K562 (cell line): ENCODE measurements around the gene DYSF.

Source experiments
- FOXA1 ChIP-seq: fragments of 450-650 bp; IDR thresholded peaks from 2 replicates; pipeline ENCODE4 v1.6.1; 2016; ENCODE audit warnings: mild to moderate bottlenecking, borderline replicate concordance
- JUNB ChIP-seq: fragments of 450-650 bp; formaldehyde crosslinking; conservative IDR thresholded peaks from 2 replicates; pipeline ENCODE4 v1.4.0; 2020; ENCODE audit warnings: mild to moderate bottlenecking
- LCOR ChIP-seq: sonication (generic); formaldehyde crosslinking; IDR thresholded peaks from 2 replicates; pipeline ENCODE4 v1.8.0; 2022; ENCODE audit warnings: mild to moderate bottlenecking, missing genetic modification reagents
- MAZ ChIP-seq, 2 experiments: fragments of 450-650 bp in 1 of 2; sonication (generic) in 1 of 2; formaldehyde crosslinking; IDR thresholded peaks in 1 of 2; conservative IDR thresholded peaks in 1 of 2; 2 replicates each; pipeline versions ENCODE4 v1.4.0 to v1.5.0; 2020; ENCODE audit warnings: mild to moderate bottlenecking in 1 of 2, missing genetic modification reagents in 1 of 2
- TCF7L2 ChIP-seq: fragments of 150-350 bp; IDR thresholded peaks from 2 replicates; pipeline ENCODE4 v1.6.1; 2016; ENCODE audit warnings: low read depth, mild to moderate bottlenecking, low read length, moderate library complexity
- USF2 ChIP-seq: sonication (generic); formaldehyde crosslinking; IDR thresholded peaks from 2 replicates; pipeline ENCODE4 v1.5.0; 2020; ENCODE audit warnings: missing genetic modification reagents
- ZKSCAN1 ChIP-seq: fragments of 150-350 bp; IDR thresholded peaks from 2 replicates; pipeline ENCODE4 v1.6.1; 2016; ENCODE audit warnings: low read depth, low read length
- ZNF124 ChIP-seq: sonication (generic); formaldehyde crosslinking; IDR thresholded peaks from 2 replicates; pipeline ENCODE4 v1.8.1; 2022; ENCODE audit warnings: missing genetic modification reagents
- ZNF24 ChIP-seq: fragments of 450-650 bp; IDR thresholded peaks from 2 replicates; pipeline ENCODE4 v1.6.1; 2016
- ZNF274 ChIP-seq: IDR thresholded peaks from 2 replicates; pipeline ENCODE4 v1.6.1; 2011; ENCODE audit warnings: low read depth, mild to moderate bottlenecking, low read length, moderate library complexity, borderline replicate concordance
- TF ChIP-seq, protein P1 (sequence below): sonication (generic); formaldehyde crosslinking; IDR thresholded peaks from 2 replicates; pipeline ENCODE4 v1.8.0; 2022; ENCODE audit warnings: missing genetic modification reagents, mild to moderate bottlenecking, borderline replicate concordance

DNA sequence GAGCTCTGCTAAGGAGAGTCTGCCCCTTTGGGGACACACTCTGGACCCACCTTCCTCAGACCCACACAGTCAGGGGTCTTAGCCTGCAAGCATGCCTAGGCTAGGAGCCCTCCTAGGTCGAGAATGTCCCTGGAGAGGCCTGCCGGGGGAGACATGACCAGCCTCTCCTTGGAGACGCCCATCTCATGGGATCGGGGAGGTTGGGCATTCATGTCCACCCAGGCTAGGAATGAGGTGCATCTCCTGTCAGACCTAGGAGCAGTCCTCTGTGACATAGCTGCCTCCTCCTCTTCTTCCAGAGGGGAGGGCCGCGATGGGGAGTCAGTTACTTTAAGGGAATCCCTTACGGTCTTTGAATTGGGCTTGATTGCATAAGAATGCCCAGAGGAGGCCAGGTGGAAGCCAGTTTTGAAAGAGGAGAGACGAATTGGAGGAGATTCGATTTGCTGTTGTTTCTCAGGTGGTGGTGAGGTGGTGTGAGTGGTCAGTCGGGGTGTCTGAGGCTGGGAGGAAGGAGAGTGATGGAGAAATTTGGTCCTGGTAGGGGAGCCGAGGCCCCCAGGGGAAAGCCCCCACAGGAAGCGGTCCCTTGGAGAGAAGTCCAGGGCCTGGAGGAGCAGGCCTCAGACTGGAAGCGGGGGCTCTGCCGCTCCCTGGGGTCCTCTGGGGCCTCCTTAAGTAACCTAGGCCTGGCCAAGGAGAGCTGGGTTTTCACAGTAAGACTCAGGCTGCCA lies 241.3 kb downstream of the DYSF start:
- TF ChIP-seq ZNF274, result no peak
- TF ChIP-seq ZNF24, result no peak
- no peak for TF ChIP-seq TCF7L2
- no peak for TF ChIP-seq USF2 (CRISPR knock-in tag)
- TF ChIP-seq FOXA1, result no peak
- TF ChIP-seq LCOR (CRISPR knock-in tag), result no peak
- TF ChIP-seq ZKSCAN1, result no peak
- TF ChIP-seq ZNF124 (CRISPR knock-in tag), result no peak
- TF ChIP-seq, protein P1, sequence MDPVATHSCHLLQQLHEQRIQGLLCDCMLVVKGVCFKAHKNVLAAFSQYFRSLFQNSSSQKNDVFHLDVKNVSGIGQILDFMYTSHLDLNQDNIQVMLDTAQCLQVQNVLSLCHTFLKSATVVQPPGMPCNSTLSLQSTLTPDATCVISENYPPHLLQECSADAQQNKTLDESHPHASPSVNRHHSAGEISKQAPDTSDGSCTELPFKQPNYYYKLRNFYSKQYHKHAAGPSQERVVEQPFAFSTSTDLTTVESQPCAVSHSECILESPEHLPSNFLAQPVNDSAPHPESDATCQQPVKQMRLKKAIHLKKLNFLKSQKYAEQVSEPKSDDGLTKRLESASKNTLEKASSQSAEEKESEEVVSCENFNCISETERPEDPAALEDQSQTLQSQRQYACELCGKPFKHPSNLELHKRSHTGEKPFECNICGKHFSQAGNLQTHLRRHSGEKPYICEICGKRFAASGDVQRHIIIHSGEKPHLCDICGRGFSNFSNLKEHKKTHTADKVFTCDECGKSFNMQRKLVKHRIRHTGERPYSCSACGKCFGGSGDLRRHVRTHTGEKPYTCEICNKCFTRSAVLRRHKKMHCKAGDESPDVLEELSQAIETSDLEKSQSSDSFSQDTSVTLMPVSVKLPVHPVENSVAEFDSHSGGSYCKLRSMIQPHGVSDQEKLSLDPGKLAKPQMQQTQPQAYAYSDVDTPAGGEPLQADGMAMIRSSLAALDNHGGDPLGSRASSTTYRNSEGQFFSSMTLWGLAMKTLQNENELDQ (CRISPR knock-in tag), result no peak
- TF ChIP-seq MAZ (CRISPR knock-in tag; conservative IDR thresholded peaks at IDR 0.05 in 1 of 2, IDR thresholded peaks at IDR 0.05 in 1 of 2), result no peak
- no peak for TF ChIP-seq JUNB
